Karpas-422 (cell line): ENCODE results near the gene C2CD2. TPM values are rescaled to one million over a fixed set of nuclear protein-coding genes. Genes with fewer than 3 reads are reported as not detected.

Source experiments
- DNase-seq: peaks from one replicate; pipeline ENCODE4 v3.0.0-alpha.2; 2015
- H2AFZ ChIP-seq: fragments of 200-600 bp; sonication (generic); 2 replicates; pipeline ENCODE4 v1.6.1; 2014; ENCODE audit warnings: antibody characterized with exemption, low read length, mixed read lengths
- H3K27ac ChIP-seq: fragments of 200-600 bp; sonication (generic); 2 replicates; pipeline ENCODE4 v1.5.1; 2014; ENCODE audit warnings: mild to moderate bottlenecking, low read length, moderate library complexity
- H3K27me3 ChIP-seq: fragments of 200-600 bp; sonication (generic); 2 replicates; pipeline ENCODE4 v1.6.1; 2014; ENCODE audit warnings: low read length, mixed read lengths
- H3K36me3 ChIP-seq: fragments of 200-600 bp; sonication (generic); 2 replicates; pipeline ENCODE4 v1.6.1; 2014; ENCODE audit warnings: low read length, mixed read lengths; ENCODE audit not compliant: insufficient read depth
- H3K4me1 ChIP-seq: fragments of 200-600 bp; sonication (generic); 2 replicates; pipeline ENCODE4 v1.6.1; 2014; ENCODE audit warnings: mild to moderate bottlenecking, low read length, mixed read lengths
- H3K4me2 ChIP-seq: fragments of 200-600 bp; sonication (generic); 2 replicates; pipeline ENCODE4 v1.6.1; 2014; ENCODE audit warnings: low read length, low read depth, mild to moderate bottlenecking; ENCODE audit not compliant: poor library complexity, severe bottlenecking
- H3K4me3 ChIP-seq: fragments of 200-600 bp; sonication (generic); 2 replicates; pipeline ENCODE4 v1.5.1; 2014; ENCODE audit warnings: mild to moderate bottlenecking, antibody characterized with exemption, low read length, mixed read lengths
- H3K79me2 ChIP-seq: fragments of 200-600 bp; sonication (generic); 2 replicates; pipeline ENCODE4 v1.6.1; 2014; ENCODE audit warnings: mild to moderate bottlenecking, low read length, mixed read lengths
- H3K9ac ChIP-seq: fragments of 200-600 bp; sonication (generic); 2 replicates; pipeline ENCODE4 v1.6.0; 2014; ENCODE audit warnings: low read length
- H3K9me2 ChIP-seq: fragments of 200-600 bp; sonication (generic), shearing (Covaris generic); replicated peaks from 2 replicates; pipeline ENCODE4 v1.6.0; 2014; ENCODE audit warnings: mild to moderate bottlenecking, low read length, moderate library complexity; ENCODE audit not compliant: insufficient read depth
- H3K9me3 ChIP-seq: fragments of 300-700, 200-600 bp; sonication (generic); 2 replicates; pipeline ENCODE4 v1.6.1; 2014; ENCODE audit warnings: low read length, mixed read lengths
- H4K20me1 ChIP-seq: fragments of 200-600 bp; sonication (generic); 2 replicates; pipeline ENCODE4 v1.6.1; 2014; ENCODE audit warnings: mild to moderate bottlenecking, antibody characterized with exemption, low read length, low read depth; ENCODE audit not compliant: insufficient read depth
- total RNA-seq: library from RNA; depleted of rRNA; stranded (reverse); fragments of >200 nt; shearing (Covaris generic); gene quantifications from 2 replicates; pipeline ENCODE4 v1.2.3, GENCODE V29; 2014; ENCODE audit warnings: low replicate concordance

C2CD2 gene
- total RNA-seq, 1 experiment from 2014 or later, result not detected

GRCh38 chr21:41884501-41885030 is 69.3 kb downstream of the C2CD2 start:
- no peaks in the 10 kb centered on the region for H3K27me3 ChIP-seq
- H3K4me1 ChIP-seq, result peaks cover 7% of the 10 kb centered on the region
- no peak overlapping the region for H3K9ac ChIP-seq
- no peak for DNase-seq
- no peaks in the 10 kb centered on the region for H3K36me3 ChIP-seq
- H3K27ac ChIP-seq, result no peak overlapping the region
- H3K4me3 ChIP-seq, result no peak overlapping the region
- no peak overlapping the region for H2AFZ ChIP-seq
- H3K4me2 ChIP-seq, result no peak overlapping the region
- H3K9me2 ChIP-seq, result no peaks in the 10 kb centered on the region
- H4K20me1 ChIP-seq, result no peaks in the 10 kb centered on the region
- no peaks in the 10 kb centered on the region for H3K9me3 ChIP-seq
- H3K79me2 ChIP-seq, result no peaks in the 10 kb centered on the region

- no peak overlapping the region for H3K4me2 ChIP-seq
- no peaks in the 10 kb centered on the region for H3K79me2 ChIP-seq
- no peaks in the 10 kb centered on the region for H3K9me2 ChIP-seq
- no peak for DNase-seq
- H3K4me3 ChIP-seq, result no peak overlapping the region
- no peak overlapping the region for H3K9ac ChIP-seq
- H3K27ac ChIP-seq, result no peak overlapping the region
- H4K20me1 ChIP-seq, result no peaks in the 10 kb centered on the region
- no peak overlapping the region for H2AFZ ChIP-seq
- no peaks in the 10 kb centered on the region for H3K36me3 ChIP-seq
- H3K4me1 ChIP-seq, result peaks cover 9% of the 10 kb centered on the region
- H3K27me3 ChIP-seq, result no peaks in the 10 kb centered on the region
- H3K9me3 ChIP-seq, result no peaks in the 10 kb centered on the region
Observed at GRCh38 chr21:41883582-41883981, 70.2 kb downstream of the C2CD2 start.

- H2AFZ ChIP-seq, result no peak overlapping the region
- no peaks in the 10 kb centered on the region for H3K9me3 ChIP-seq
- no peak overlapping the region for H3K9ac ChIP-seq
- no peaks in the 10 kb centered on the region for H3K36me3 ChIP-seq
- peaks cover 13% of the 10 kb centered on the region for H4K20me1 ChIP-seq
- H3K4me3 ChIP-seq, result no peak overlapping the region
- no peak overlapping the region for H3K4me2 ChIP-seq
- DNase-seq, result no peak
- peaks cover 3% of the 10 kb centered on the region; the same call in 1 of the 2 replicates for H3K79me2 ChIP-seq
- peaks cover 24% of the 10 kb centered on the region for H3K4me1 ChIP-seq
- H3K9me2 ChIP-seq, result no peaks in the 10 kb centered on the region
- H3K27ac ChIP-seq, result no peak overlapping the region
- H3K27me3 ChIP-seq, result no peaks in the 10 kb centered on the region
Observed at GRCh38 chr21:41881051-41881450, 72.8 kb downstream of the C2CD2 start.

- Histone ChIP-seq H3K27ac (no peak overlapping the region), H3K27me3 (no peaks in the 10 kb centered on the region), H3K9me2 (no peaks in the 10 kb centered on the region), H4K20me1 (peaks cover 22% of the 10 kb centered on the region), H3K9ac (peak overlapping the region; percentile 93), H3K9me3 (no peaks in the 10 kb centered on the region), H3K36me3 (no peaks in the 10 kb centered on the region), H3K4me2 (peak overlapping the region; percentile 99), H3K79me2 (peaks cover 7% of the 10 kb centered on the region), H2AFZ (no peak overlapping the region), H3K4me1 (peaks cover 24% of the 10 kb centered on the region), H3K4me3 (peak overlapping the region; percentile 94; the same call in 1 of the 2 replicates)
- DNase-seq, result no peak
Observed at GRCh38 chr21:41880153-41880552, 73.7 kb downstream of the C2CD2 start.

- Histone ChIP-seq H3K9ac (peak within 1 kb of the TSS; percentile 93), H3K4me3 (peak within 1 kb of the TSS; percentile 94), H3K36me3 (no peaks in the 10 kb centered on the region), H3K79me2 (peaks cover 7% of the 10 kb centered on the region), H2AFZ (peak within 1 kb of the TSS; percentile 99; the same call in 1 of the 2 replicates), H3K4me2 (peak within 1 kb of the TSS; percentile 99), H3K27ac (no peak within 1 kb of the TSS), H4K20me1 (peaks cover 29% of the 10 kb centered on the region), H3K4me1 (peaks cover 24% of the 10 kb centered on the region), H3K9me2 (no peaks in the 10 kb centered on the region), H3K9me3 (no peaks in the 10 kb centered on the region), H3K27me3 (no peaks in the 10 kb centered on the region)
- DNase-seq, result peak; percentile 92
Observed at GRCh38 chr21:41879190-41879998, 74.4 kb downstream of the C2CD2 start, which contains the start of gene PRDM15. TSS of gene PRDM15 (minus strand) at chr21:41879344. CDS start at chr21:41860363, 18,981 bp downstream.

GRCh38 chr21:41878831-41879189 is 75.0 kb downstream of the C2CD2 start:
- Histone ChIP-seq H3K9ac (peak overlapping the region; percentile 82), H3K9me2 (no peaks in the 10 kb centered on the region), H3K36me3 (no peaks in the 10 kb centered on the region), H4K20me1 (peaks cover 32% of the 10 kb centered on the region), H3K9me3 (no peaks in the 10 kb centered on the region), H3K4me3 (peak overlapping the region; percentile 91; the same call in 1 of the 2 replicates), H3K4me2 (peak overlapping the region; percentile 67), H3K79me2 (peaks cover 7% of the 10 kb centered on the region), H3K4me1 (peaks cover 24% of the 10 kb centered on the region), H2AFZ (no peak overlapping the region), H3K27ac (no peak overlapping the region), H3K27me3 (no peaks in the 10 kb centered on the region)
- peak; percentile 89 for DNase-seq

GRCh38 chr21:41877901-41878830 is 75.7 kb downstream of the C2CD2 start:
- Histone ChIP-seq H2AFZ (no peak overlapping the region; the same call in 1 of the 2 replicates), H3K36me3 (no peaks in the 10 kb centered on the region), H3K4me1 (peaks cover 24% of the 10 kb centered on the region), H3K9me3 (no peaks in the 10 kb centered on the region), H3K4me3 (peak overlapping the region; percentile 91), H4K20me1 (peaks cover 38% of the 10 kb centered on the region), H3K79me2 (peaks cover 7% of the 10 kb centered on the region), H3K9me2 (no peaks in the 10 kb centered on the region), H3K27me3 (no peaks in the 10 kb centered on the region), H3K27ac (no peak overlapping the region), H3K4me2 (peak overlapping the region; percentile 67), H3K9ac (peak overlapping the region; percentile 82)
- DNase-seq, result peak; percentile 68
